DMS79 (cell line): ENCODE results near the gene MCTP1.

Source experiments
- DNase-seq: peaks from one replicate; lab custom pipeline; 2025; lab: John Stamatoyannopoulos, UW

Gene MCTP1

DNA sequence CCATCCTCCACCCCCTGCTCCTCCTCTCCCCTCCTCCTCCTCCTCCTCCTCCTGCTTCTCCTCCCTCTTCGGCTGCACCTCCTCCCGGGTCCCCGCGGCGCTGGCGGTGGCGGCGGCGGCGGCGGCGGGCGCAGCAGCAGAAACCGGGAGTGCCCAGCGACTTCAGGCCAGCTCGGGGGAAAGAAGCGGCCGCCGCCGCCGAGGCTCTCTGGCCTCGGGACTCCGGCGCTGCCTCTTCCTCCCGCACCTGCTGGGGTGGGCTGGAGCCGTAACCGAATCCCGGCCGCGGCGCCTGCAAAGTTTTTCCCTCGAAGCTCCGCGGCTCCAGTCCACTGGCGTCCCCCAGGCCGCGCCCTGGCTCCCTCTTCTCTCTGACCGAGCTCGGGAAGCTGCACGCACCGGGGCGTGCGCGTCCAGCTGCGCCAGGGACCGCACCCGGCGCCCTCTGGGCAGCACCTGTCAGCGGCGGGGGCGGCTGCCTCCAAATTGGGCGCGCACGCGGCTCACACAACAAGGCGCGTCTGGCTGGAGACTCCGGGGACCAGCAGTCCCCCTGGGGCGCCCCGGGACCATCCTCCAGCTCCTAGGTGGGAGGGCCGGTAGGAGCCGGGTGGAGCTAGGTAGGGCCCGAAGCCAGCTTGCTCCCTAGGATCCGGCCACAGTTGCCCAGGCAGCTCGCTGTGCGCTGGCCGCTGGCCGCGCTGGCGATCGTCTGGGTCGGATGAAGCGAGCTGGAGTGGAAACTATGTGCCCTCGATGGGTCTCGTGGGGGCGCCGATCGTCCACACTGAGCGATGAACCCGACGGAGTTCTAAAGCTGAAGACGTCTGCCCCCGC is at the start of gene MCTP1:
Gene MCTP1, minus strand, starts transcription at position 523 of the 837 bp plus-strand sequence.
- no peak for DNase-seq

DNA sequence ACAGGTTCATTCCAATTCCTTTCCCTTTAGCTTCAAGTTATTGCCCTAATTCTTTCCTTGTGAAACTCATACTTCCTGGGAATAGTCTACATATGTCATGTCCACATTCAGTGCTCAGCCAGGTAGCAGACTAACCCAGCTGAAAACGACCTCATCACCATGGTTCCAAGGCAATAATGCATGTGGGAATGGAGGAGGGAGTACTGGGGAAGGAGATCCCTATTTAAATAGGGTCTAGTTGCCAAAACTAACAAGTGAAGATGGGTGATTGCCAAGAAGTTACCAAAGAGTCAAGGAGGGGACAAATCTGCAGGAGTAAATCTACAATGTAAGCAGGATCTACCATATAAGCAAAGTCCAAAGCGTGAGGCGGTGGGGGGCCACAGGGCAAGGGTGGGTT is 47.3 kb upstream of the MCTP1 start:
- DNase-seq = no peak

DNA sequence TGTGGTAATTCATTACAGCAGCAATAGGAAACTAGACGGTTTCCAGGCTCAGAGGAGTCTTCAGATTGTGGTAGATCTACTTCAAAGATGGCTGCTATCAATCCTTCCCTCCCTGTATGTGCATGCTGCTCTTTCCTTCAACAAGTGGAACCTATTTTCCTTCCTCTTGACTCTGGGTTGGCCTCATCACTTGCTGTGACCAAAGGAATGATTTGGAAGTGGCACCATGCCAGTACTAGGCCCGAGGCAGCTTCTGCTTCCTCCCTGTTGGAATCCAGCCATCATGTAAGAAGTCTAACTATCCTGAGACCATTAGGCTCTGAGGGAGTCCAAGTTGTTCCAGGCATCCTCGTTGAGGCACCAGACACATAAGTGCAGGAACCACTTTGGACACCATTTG is 46.5 kb upstream of the MCTP1 start:
- DNase-seq = no peak

DNA sequence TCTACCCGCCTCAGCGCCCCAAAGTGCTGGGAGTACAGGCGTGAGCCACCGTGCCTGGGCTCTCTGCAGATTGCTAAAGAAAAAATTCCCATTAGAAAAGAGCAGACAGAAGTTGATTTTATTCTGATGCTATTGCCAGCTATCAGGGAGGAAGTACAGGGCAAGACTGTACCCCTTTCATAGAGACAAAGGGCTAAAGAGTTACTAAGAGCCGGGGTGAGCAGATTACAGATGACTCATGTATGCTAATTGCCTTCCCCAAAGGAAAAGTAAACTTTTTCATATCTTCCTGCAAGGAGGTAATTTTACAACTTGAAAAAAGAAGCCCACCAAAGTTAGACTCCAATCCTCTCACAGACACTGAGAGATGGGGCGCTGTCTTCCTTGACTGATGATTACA is 42.3 kb upstream of the MCTP1 start:
- DNase-seq = no peak

DNA sequence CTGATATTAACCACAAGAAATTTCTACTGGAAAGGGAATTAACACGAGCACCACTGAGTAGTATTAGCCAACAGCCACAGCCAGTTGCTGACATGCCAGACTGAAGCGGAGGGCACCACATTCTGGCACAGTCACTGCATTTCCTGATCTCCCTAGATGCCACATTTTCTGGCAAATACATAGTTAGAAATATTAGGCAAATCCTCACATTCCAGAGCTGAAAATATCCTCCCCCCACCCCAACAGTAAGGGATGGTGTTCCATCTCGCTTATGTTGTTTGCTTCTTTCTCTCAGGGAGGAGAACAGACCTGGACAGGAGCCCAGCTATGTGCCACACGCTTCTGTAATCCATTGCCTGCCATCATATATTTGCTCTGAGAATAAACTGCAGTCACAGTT is 32.8 kb upstream of the MCTP1 start:
- no peak for DNase-seq

DNA sequence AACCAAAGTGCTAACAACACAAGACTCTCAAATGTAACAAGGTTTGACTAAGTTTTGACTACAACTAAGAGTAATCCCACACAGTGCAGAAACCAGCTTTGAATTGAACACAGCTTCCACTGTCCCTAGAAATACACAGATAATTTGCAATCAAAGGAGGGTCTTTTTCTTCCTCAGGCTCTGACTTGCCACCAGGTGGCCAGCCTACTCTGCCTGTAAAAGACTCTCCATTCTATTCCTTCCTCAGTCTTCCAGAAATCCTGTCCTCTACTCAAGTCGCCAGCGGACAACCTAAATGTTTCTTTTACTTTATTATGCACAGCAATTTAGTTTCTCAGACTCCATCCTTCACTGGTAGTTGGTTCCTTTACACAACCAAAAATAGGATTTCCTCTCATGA is 32.2 kb upstream of the MCTP1 start:
- no peak for DNase-seq

DNA sequence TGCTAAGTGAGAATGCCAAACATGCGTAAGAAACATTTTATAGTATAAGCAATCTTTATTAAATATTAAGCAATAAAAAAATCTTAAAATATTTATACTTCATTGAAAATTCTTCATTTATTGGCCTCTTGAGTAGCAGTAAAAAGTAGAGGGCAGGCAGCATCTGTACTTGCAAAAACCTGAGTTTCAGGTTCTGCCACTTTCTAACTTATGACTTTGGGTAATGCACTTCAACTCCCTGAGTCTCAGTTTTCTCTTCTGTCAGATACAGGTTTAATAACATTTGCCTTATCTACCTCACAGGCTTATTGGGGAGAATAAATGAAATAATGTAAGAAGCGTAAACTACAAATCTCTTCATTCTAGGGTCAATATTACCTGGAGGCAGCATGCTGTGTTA is 19.8 kb upstream of the MCTP1 start:
- no peak for DNase-seq

DNA sequence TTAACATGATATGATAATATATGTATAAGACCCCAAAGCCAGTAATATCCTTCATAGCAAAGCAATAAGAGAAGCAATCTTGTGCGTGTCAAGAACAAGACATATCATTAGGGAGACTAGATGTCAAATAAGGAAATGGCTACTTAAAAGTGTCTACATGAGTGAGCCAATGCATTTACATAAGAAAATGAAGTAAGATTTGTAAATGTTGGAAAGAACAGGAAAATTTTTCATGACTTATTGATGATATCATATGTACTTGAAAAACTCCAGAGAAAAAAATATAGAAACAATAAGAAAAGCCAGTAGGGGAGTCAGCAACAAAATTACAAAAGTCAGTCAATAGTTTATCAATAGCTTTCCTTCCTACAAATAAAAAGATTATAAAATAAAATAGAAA is 13.8 kb upstream of the MCTP1 start:
- DNase-seq = no peak

DNA sequence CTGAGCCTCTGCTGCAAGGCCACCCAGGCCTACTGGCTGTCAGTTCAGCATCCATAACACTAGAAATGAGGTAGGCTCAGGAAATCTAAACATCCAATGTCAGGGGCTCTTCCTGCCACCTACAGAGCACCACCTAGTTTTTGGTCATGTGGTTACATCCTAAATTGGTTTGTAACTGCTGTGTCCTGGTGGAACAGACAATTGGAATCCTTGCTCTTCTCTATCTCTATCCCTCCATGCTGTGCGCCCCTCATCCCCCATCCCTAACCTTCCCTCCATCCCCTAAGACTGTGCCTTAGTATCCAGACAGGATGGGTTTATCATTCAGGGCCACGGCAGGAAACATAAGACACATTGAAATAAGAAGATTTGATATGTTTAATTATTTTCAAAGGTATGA is 11.4 kb upstream of the MCTP1 start:
- DNase-seq = no peak

DNA sequence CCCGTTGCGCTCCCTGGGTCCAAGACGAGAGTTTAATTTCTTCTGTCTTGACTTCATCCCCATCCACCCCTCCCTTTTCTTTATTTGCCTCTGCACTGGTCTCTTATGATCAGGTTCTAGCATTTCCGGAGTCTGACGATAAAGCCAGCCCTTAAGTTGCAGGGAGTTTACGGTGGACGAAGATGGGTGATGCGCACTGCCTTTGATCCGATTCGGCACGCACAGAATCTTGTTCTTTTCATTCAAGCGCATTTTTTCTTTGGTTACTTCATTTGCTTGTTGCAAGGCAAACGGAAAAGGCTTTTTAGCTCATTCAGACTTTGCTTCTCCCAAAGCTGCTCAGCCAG is 488 bp upstream of the MCTP1 start:
- DNase-seq = no peak

DNA sequence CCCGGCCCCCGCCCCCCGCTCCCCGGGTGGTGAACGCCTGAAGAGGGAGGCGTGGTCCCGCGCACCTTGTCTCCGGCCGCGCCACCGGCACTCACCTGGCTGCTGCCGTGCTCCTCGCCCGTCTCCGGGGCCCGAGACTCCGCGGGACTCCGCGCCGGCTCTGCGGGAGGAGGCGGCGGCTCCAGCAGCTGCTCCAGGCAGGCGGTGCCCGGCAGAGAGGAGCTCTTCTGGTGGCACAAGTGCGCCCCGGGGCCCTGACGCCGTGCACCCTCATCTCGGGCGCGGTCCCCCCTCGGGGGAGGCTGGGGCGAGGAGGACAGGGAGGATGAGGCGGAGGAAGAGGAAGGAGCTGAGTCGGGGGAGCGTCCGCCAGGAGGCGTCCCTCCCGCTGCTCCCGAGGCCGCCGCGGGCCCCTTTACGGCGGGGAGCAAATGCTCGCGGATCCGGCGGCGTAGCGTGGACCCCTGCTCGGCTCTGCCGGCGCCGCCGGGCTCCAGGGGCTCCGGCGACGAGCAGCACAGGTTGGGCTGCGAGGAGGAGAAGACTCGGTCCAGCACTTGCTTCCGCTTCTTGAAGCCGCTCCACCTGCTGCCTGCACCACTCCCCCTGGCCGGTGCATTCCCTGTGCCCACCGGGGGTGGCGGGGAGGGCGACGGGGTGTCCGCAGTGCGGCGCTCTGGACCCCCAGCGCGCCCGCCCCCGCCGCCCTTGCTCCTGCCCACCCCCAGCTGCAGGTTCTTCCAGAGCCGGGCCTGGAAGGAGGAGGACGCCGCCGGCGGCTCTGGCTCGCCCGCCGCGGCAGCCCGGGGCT is 928 bp downstream of the MCTP1 start:
- peak; percentile 1 for DNase-seq

DNA sequence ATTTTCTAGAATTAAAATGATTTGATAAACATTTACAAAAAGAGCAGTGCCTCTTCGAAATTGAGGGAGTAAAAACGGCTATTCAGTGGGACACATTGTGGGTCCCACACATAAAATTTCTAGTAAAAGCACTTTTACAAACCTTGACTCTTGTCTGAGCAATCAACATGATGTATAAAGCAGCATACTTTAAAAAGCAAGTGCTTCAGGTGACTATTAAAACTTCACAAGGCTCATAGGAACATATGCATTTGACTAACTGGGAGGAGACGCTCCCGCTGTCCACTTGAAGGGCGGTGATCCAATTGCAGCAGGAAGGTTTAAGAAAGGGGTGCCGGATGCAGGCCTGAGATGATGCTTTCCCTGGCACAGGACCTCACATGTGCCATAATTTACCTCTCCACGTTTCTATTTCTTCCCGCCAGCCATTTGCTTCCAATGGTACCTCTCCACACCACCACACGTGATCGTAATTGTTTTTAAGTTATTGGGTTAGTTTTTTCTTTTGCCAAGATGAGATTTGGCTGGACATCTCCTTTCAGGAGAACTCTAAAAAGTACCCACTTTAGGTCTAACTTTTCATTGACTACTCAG is 1.8 kb downstream of the MCTP1 start:
- DNase-seq = no peak

DNA sequence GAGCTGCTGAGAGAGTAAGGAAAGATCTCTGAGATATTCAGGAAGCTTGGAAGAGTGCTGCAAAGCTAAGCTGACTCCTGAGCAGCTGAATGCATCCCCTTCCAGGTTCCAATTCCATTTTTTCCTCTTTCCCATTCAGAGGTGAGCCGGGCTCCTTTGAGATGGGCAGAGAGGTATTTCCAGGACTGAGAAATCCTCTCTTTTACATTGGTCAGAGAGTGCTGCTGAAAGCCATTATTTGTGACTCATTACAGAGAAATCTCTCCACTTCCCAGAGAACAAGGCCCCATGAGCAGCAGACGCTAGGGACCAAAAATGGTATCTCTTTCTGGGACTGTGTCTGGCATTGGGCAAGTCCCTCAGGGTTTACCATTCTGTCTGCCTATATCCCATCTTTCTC is 3.7 kb downstream of the MCTP1 start:
- DNase-seq = no peak

DNA sequence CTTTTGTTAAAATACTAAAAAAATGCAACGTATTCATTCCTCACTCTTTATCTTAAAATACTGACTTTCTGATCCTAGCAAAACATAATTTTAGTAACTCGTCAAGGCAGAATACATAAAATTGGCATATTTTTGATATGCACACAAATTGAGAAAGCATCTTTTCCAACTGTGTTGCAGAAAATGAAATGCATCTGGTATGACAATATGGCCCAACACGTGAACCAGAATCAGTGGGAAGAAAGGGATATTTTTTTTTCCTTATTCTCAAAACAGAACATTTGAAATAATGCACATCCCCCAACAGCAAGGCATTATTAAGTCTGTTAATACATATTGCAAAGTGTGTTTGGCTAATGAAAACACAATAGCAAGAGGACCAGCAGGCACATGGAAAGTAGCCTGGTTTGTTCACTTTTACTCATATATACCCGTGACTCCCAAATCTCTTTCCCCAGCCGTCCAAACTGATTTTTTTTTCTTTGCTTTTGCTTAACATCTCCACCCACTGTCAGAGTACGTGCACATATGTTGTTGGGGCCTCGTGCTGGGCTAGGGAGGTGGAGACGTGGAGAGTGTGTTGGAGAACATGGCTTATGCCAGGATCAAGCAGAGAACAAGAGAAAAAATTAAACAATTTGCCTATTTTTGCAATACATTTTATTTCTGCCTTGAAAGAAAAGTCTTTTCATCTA is 4.3 kb downstream of the MCTP1 start:
- DNase-seq = no peak

DNA sequence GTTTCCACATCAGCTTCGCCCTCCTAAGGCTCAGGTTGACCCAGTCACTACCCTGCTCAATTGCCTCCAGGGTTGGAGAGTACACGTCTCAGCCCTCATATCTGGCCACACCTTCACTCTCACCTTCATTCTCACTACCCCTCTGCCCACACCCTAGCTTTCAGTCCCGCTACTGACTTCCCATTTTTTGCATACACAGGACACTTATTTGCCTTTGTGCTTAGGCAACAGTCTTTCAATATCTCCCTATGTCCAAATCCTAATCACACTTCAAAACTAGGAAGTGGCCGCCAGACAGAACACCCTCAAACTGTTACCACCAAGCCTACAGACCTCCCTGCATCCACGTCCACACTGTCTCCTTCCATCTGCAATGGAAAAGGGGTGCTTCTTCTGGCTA is 10.9 kb downstream of the MCTP1 start:
- DNase-seq = no peak

DNA sequence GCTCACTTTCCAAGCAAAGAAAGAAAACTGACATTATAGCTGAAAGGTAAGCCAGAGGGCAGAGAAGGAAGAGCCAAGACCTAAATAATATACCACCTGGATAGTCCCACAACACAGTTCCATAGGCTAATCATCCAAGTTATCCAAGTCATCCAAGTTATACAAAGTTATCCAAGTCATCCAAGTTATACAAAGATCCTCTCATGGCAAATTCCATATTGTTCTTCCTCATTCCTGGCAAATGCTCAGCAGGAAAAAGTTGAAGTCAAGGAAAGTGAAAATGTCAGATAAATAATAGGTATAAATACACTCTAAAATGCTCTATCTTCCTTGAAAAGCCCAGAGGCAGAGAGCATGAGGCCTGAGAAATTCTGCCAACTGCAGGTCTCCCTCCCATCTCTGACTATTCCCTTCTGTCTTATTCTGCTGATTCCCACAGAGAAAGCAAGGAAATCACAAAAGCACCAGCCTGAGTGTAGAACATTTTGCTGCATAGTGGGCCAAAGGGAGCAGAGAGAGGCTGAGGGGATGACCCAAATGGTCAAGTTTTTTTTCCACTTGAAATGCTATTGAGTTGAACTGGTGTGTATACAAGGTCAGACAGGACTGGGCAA is 12.5 kb downstream of the MCTP1 start:
- DNase-seq = no peak

DNA sequence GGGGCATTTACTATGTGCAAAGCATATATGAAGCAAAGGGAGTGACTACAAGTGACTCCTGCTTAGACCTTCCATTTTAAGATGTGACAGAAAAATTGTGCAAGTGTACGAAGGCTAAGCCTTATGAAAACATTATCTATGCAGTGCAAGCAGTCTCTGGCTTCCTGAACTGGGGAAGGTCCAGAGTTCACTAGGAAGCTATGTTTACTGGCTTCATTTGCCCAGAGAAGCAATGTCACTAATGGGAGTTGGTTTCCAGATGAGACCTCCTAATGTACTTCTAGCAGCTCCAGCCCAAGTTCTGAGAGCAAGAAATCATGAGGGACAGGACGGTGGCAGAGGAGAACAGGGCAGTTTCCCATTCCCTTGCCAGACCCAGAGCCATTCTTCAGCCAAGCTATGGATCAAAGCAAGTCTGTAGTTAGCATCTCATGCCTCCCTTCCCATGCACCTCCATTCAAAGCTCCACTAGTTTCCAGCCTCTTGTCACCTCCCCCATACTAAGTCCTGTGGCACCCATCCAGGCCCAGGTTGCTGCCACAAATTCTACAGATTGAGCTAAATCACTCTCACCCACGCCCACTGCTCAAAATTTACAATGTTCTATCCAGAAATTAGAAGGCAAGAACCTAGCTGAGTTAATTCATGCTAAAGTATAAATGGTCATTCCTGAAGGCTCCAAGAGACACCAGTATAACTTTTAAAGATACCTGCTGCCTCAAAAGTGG is 21.8 kb downstream of the MCTP1 start:
- DNase-seq = no peak

DNA sequence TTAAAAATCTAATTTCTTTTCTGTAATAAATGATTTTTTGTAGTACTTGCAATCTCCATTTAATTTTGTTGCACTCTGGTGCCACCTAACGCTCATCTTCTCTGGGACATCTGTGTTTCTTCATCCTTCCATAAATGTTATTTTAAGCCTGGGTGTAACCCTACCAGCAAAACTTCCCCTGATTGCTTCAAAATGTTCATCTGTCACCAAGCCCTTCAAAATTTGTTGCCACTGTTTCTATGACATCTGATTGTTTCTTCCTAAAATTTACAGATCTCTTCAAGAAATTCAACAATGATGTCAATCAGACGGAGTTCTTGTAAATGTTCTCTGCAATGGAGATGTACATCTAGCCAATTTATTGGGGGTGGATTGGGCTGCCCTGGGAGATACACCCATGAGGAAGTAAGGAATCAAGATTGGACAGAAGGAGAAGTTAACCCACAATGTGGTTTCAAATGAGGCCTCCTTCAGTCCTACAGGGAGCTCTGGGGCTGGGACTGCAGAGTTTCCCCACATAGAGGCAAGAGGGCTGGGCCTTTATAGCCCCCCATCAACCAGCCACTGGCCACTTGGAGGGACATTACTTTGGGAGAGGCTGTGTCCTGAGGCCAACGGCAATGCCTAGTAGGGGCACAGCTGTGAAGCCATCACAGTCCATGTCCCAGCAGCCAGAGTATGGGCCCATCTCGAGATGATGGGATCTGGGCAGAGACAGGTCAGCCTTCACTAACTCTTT is 23.3 kb downstream of the MCTP1 start:
- no peak for DNase-seq

DNA sequence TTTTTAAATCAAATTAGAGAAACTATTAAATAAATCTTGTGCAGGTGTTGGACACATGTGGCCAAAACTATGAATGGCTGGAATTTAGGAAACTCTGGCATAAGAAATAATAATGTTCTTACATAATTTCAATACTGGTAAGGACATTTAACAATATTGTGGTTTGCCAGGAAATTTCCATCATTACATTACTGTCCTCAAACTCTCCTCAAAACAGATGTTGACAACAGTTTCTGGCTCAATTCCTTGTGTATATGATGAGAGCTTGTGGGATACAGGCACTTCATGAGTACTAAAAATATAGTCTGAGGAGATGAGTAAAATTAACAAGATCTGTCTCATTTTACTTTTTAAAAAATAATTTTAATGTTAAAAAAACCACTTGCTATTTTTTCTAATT is 27.9 kb downstream of the MCTP1 start:
- DNase-seq = no peak

DNA sequence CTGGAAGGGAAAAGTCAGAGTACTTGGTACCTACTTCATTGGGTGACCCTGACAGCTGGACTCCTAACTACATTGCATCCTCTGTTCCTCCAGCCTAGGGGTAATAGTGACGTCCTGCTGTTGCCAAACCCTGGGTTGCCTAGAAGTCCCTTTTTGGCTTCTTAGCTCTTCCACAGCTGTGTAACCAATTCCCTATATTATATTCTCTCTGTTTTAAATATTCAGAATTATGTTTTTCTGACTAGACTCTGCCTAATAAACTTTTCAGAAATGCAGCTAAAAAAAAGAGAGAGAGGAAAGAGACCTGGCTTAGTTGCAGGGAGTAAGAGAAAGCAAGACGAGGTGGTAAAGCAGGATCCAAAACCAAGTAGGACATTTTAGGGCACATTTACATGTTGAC is 28.4 kb downstream of the MCTP1 start:
- DNase-seq = no peak

DNA sequence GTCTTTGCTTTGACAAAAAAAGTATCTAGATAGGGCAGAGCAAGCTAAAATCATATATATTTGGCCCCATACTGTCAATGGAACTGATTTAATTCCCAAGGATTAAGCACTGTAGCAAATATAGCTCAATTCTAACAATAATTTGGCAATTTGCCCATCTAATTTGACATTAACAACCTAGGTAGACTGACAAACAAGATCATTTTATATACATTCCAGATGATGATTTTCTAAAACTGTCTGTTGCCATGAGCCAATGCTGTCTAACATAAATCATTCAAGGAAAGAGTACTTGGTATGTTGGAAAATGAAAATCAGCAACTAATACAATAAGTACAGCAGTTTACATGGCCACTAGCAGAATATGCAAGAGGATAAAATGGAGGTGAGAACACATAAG is 32.1 kb downstream of the MCTP1 start:
- no peak for DNase-seq
